Activated CD4-positive, alpha-beta memory T cell treated with anti-CD3 and anti-CD28 coated beads, Interleukin-2, amount 10 ng/mL, durations not matched to agents 7 days and 5 days (primary cell): ENCODE measurements around the gene MAFG. TPM values are rescaled to one million over a fixed set of nuclear protein-coding genes. Genes with fewer than 3 reads are reported as not detected.
A peak's percentile ranks its signal among the peaks of the same experiment; 100 is the strongest.

Source experiments
- CTCF ChIA-PET: fragments of 350-600 bp; sonication (Branson Sonifier 250); formaldehyde crosslinking; loops from one replicate; lab custom pipeline; 2021; ENCODE audit warnings: antibody characterized with exemption, inconsistent platforms; lab: Charles Lee
- POLR2A ChIA-PET: fragments of 350-600 bp; sonication (Branson Sonifier 250); formaldehyde crosslinking; loops from one replicate; lab custom pipeline; 2021; ENCODE audit warnings: antibody characterized with exemption; lab: Charles Lee
- DNase-seq: peaks from one replicate; pipeline ENCODE4 v3.0.0-alpha.2; 2020
- H3K27ac Mint-ChIP-seq: one replicate; pipeline ENCODE4 v1.8.0; 2021; ENCODE audit warnings: mild to moderate bottlenecking, mixed read lengths
- H3K27me3 Mint-ChIP-seq: one replicate; pipeline ENCODE4 v1.8.0; 2021; ENCODE audit warnings: mixed read lengths
- H3K36me3 Mint-ChIP-seq: one replicate; pipeline ENCODE4 v1.8.0; 2021; ENCODE audit warnings: low read depth, mixed read lengths
- H3K4me1 Mint-ChIP-seq: one replicate; pipeline ENCODE4 v1.8.0; 2021; ENCODE audit warnings: mixed read lengths
- H3K4me3 Mint-ChIP-seq: one replicate; pipeline ENCODE4 v1.8.0; 2021; ENCODE audit warnings: mild to moderate bottlenecking, mixed read lengths
- H3K9me3 Mint-ChIP-seq: one replicate; pipeline ENCODE4 v1.8.0; 2021; ENCODE audit warnings: mixed read lengths
- total RNA-seq, 2 experiments: library from RNA; stranded (reverse); gene quantifications; one replicate each; pipeline ENCODE4 v1.2.3, GENCODE V29; 2021

Gene MAFG
- total RNA-seq, 2 experiments from 2014 or later, result 35.2 to 36.5 TPM

GRCh38 chr17:81962499-81963441, 35.2 kb upstream of the MAFG start:
- Mint-ChIP-seq H3K9me3 (no peaks in the 10 kb centered on the region), H3K36me3 (no peaks in the 10 kb centered on the region), H3K27ac (no peak overlapping the region), H3K4me3 (no peak overlapping the region), H3K4me1 (peaks cover 4% of the 10 kb centered on the region), H3K27me3 (peaks cover 37% of the 10 kb centered on the region)
- POLR2A ChIA-PET, result interaction anchor here (1.2 to 1.6 kb wide), 2 partner anchors 10 to 14 kb away, joined by 3 to 6 read pairs; partner anchors contain the start of gene ASPSCR1
- no peak for DNase-seq
- CTCF ChIA-PET, result interaction anchor here (0.6 to 1.1 kb wide), 3 partner anchors 57 to 369 kb away, joined by 3 to 4 read pairs (median 3); no protein-coding TSS in a partner anchor

GRCh38 chr17:81961521-81962498, 34.3 kb upstream of the MAFG start:
- no peak overlapping the region for H3K4me3 Mint-ChIP-seq
- no peak overlapping the region for H3K27ac Mint-ChIP-seq
- peaks cover 42% of the 10 kb centered on the region for H3K27me3 Mint-ChIP-seq
- ChIA-PET POLR2A (interaction anchor here (1.6 kb wide), 1 partner anchor 15 kb away, joined by 6 read pairs; the partner anchor contains the start of gene ASPSCR1), CTCF (interaction anchor here (0.6 to 2.6 kb wide), 4 partner anchors 37 to 368 kb away, joined by 3 to 73 read pairs (median 4); partner anchors contain the start of genes CENPX and LRRC45)
- no peaks in the 10 kb centered on the region for H3K9me3 Mint-ChIP-seq
- no peaks in the 10 kb centered on the region for H3K36me3 Mint-ChIP-seq
- DNase-seq, result no peak
- H3K4me1 Mint-ChIP-seq, result peaks cover 4% of the 10 kb centered on the region

- no peak for DNase-seq
- CTCF ChIA-PET, result interaction anchor here (1.9 to 2.6 kb wide), 3 partner anchors 16 to 60 kb away, joined by 4 to 73 read pairs (median 5); partner anchors contain the start of genes ASPSCR1, CENPX and LRRC45
- Mint-ChIP-seq H3K9me3 (no peaks in the 10 kb centered on the region), H3K4me3 (no peak within 1 kb of the TSS), H3K36me3 (no peaks in the 10 kb centered on the region), H3K27ac (no peak within 1 kb of the TSS), H3K27me3 (peaks cover 42% of the 10 kb centered on the region), H3K4me1 (peaks cover 4% of the 10 kb centered on the region)
- POLR2A ChIA-PET, result interaction anchor here (2.3 kb wide), 1 partner anchor 61 kb away, joined by 30 read pairs; the partner anchor contains the start of genes CENPX and LRRC45
Measured at GRCh38 chr17:81961087-81961511, 33.6 kb upstream of the MAFG start, which contains the start of gene NOTUM. NOTUM (minus strand) TSS chr17:81961187; CDS start chr17:81960909, 278 bp downstream.

GRCh38 chr17:81960130-81960958, 32.8 kb upstream of the MAFG start:
- H3K36me3 Mint-ChIP-seq, result no peaks in the 10 kb centered on the region
- no peaks in the 10 kb centered on the region for H3K9me3 Mint-ChIP-seq
- ChIA-PET CTCF (interaction anchor here (1.0 to 2.6 kb wide), 20 partner anchors 9 to 390 kb away, joined by 3 to 73 read pairs (median 4); partner anchors contain the start of genes ASPSCR1, CENPX, DCXR and LRRC45), POLR2A (interaction anchor here (0.7 to 2.3 kb wide), 7 partner anchors 16 to 245 kb away, joined by 3 to 30 read pairs (median 3); partner anchors contain the start of genes CENPX, DCXR and LRRC45)
- peaks cover 40% of the 10 kb centered on the region for H3K27me3 Mint-ChIP-seq
- peaks cover 4% of the 10 kb centered on the region for H3K4me1 Mint-ChIP-seq
- H3K4me3 Mint-ChIP-seq, result no peak overlapping the region
- no peak overlapping the region for H3K27ac Mint-ChIP-seq
- no peak for DNase-seq

- Mint-ChIP-seq H3K27ac (no peak overlapping the region), H3K4me1 (peaks cover 4% of the 10 kb centered on the region), H3K36me3 (no peaks in the 10 kb centered on the region), H3K9me3 (no peaks in the 10 kb centered on the region), H3K27me3 (peaks cover 38% of the 10 kb centered on the region), H3K4me3 (no peak overlapping the region)
- CTCF ChIA-PET, result interaction anchor here (0.7 to 2.6 kb wide), 22 partner anchors 9 to 390 kb away, joined by 3 to 73 read pairs (median 4); partner anchors contain the start of genes ASPSCR1, CENPX, DCXR and LRRC45
- peak; percentile 79 for DNase-seq
- POLR2A ChIA-PET, result interaction anchor here (0.7 to 2.3 kb wide), 7 partner anchors 17 to 246 kb away, joined by 3 to 30 read pairs (median 3); partner anchors contain the start of genes CENPX, DCXR and LRRC45
Measured at GRCh38 chr17:81959362-81960129, 32.0 kb upstream of the MAFG start.

GRCh38 chr17:81958633-81959342, 31.3 kb upstream of the MAFG start:
- Mint-ChIP-seq H3K27ac (no peak overlapping the region), H3K9me3 (no peaks in the 10 kb centered on the region), H3K4me1 (peaks cover 4% of the 10 kb centered on the region), H3K36me3 (no peaks in the 10 kb centered on the region), H3K4me3 (peak overlapping the region; percentile 49), H3K27me3 (peaks cover 30% of the 10 kb centered on the region)
- DNase-seq, result no peak
- ChIA-PET POLR2A (interaction anchor here (1.1 to 2.3 kb wide), 6 partner anchors 18 to 247 kb away, joined by 3 to 30 read pairs (median 4); partner anchors contain the start of genes CENPX, DCXR and LRRC45), CTCF (interaction anchor here (0.7 to 2.6 kb wide), 21 partner anchors 10 to 391 kb away, joined by 3 to 73 read pairs (median 4); partner anchors contain the start of genes ASPSCR1, CENPX, DCXR and LRRC45)

GRCh38 chr17:81957691-81958432, 30.3 kb upstream of the MAFG start:
- H3K27me3 Mint-ChIP-seq, result peaks cover 26% of the 10 kb centered on the region
- DNase-seq, result no peak
- ChIA-PET POLR2A (no interaction called here), CTCF (no interaction called here)
- peaks cover 4% of the 10 kb centered on the region for H3K4me1 Mint-ChIP-seq
- no peaks in the 10 kb centered on the region for H3K36me3 Mint-ChIP-seq
- no peak overlapping the region for H3K4me3 Mint-ChIP-seq
- no peaks in the 10 kb centered on the region for H3K9me3 Mint-ChIP-seq
- no peak overlapping the region for H3K27ac Mint-ChIP-seq

- Mint-ChIP-seq H3K4me3 (no peak overlapping the region), H3K4me1 (peaks cover 4% of the 10 kb centered on the region), H3K9me3 (no peaks in the 10 kb centered on the region), H3K27ac (no peak overlapping the region), H3K36me3 (no peaks in the 10 kb centered on the region), H3K27me3 (peaks cover 19% of the 10 kb centered on the region)
- ChIA-PET POLR2A (no interaction called here), CTCF (no interaction called here)
- no peak for DNase-seq
Measured at GRCh38 chr17:81956607-81957589, 29.4 kb upstream of the MAFG start.
